GM12873 (cell line): ENCODE data around the gene PRKACA.

Source experiments
- CTCF ChIP-seq: IDR thresholded peaks from 2 replicates; pipeline ENCODE4 v1.5.1; 2012; ENCODE audit warnings: low read depth, mild to moderate bottlenecking, moderate library complexity, low read length, control low read depth; ENCODE audit not compliant: insufficient read depth; ENCODE audit errors: missing control alignments

The PRKACA gene

DNA sequence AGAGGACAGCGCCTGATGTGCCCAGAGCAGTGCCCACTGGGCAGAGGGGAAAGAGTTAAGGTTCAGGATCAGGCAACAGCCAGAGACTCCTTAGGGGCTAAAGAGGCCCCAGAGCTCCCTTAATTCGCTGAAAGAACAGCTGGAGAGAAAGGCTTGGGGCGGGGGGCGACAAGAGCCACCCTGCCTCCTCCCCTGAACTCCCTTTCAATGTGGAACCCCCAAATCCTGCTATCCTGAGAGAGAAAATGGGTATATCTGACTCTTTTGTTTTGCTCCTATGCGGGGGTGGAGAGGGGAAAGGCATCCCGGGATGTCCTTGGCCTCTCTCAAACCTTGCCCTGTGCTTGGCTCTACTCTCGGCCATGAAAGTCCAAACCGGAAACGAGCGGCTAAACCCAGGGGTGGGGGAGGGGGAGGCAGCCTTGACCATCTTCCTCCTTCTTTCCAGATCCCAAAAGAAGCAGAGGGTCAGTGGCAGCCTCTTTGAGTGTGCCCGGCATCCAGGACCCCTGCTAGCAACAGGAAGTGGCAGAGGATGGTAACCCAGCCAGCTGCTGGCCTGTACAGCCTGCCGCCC, 4.7 kb downstream of the PRKACA start:
- no peak for TF ChIP-seq CTCF

GRCh38 chr19:14112051-14112808, 5.3 kb downstream of the PRKACA start:
- no peak for TF ChIP-seq CTCF

DNA sequence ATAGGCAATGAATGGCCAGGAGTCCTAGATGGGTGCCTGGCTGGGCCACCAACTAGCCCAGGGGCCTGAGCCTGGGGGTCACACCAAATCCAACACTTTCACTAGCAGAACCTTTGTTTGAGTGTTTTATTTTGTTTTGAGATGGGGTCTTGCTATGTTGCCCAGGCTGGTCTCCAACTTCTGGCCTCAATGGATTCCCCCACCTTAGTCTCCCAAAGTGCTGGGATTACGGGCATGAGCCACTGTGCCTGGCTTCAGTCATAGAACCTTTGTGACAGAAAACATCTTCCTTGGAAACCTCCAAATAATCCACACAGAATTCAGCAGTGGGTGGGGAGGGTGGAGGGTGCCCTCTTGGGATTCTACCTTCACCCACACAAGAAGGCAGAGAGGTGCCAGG, 6.1 kb downstream of the PRKACA start:
- TF ChIP-seq CTCF, result no peak

DNA sequence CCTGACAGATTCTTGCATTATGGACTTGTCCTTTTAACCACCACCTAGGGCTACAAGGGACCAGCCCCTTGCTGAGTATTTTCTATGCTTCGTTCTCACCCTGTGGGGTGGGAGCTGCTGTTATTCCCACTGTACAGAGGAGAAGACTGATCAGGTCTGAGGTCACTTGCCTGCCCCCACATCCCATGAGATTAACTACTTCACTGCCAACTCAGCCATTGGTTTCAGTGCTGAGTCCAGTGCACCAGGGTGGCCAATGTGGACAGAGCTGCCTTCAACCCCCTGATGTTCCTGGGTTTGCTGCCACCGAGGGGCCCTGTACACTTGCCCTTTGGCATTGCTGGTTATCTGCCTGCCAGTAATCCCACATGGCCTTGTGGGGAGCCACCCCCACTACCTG, 6.9 kb downstream of the PRKACA start:
- no peak for TF ChIP-seq CTCF

DNA sequence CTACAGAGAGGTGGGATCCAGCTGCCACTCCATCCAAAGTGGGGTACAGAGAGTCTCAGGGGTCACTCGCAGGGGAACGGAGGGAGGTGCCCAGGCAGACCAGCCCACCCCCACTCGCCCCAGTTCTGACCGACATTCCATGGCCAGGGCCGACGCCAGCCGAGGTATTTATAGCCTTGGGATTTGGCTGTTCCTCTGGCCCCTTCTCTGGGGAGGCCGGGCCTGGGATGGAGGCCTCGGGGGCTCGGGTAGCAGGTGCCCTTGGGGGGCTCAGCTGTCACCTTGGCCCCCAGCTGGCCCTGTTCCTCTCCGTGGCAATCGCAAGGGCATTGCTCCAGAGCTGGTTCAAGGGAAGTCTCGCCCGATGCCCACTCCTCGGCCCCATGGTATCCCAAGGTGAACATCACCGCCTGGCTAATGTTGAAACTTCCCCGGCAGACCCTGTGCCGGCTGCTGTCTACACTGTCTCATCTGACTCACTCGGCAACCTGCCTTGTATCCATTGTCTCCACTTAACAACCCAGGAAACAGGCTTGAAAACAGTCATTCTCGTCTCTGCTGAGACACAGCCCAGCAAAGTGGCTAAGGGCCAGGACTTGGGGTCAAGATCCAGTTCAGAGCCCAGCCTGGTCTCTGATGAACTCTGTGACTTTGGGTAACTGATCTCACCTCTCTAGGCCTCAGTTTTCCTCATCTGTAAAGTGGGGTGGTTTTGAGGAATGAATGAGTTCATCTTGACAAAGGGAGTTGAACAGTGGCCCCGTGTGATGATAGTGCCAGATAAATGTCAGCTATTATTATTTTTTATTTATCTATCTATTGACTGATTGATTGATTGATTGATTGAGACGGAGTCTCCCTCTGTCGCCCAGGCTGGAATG, 9.7 kb downstream of the PRKACA start:
- no peak for TF ChIP-seq CTCF

DNA sequence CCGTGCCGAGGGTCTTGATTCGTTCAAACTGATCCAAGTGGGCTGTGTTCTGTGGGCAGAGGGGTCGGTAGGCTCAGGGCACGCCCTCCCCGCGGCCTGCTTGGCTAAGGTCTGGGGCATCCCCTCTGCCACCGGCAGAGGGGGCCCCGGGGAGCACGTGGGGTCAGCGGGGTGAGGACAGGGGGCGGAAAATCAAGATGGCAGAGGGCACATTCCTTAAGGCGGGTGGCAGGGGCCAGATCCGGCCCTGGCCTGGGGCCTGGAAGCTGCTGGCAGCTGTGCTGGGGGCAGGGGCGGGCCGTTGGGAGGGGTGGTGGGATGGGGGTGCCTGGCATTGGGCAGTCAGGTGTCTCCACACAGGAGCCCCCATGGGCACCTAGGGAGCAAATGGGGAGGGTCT, 10.7 kb downstream of the PRKACA start:
- no peak for TF ChIP-seq CTCF

- TF ChIP-seq CTCF, result no peak
Observed at GRCh38 chr19:14105680-14106079, 11.9 kb downstream of the PRKACA start.
